Neural progenitor cell (in vitro differentiated cells): ENCODE data around the gene UQCRH.
"Not testable (repeated sequence)": the region's sequence is repeated elsewhere in the genome, so short reads cannot be mapped to it uniquely, and the experiment has no call there.

ENCODE experiments used
- CTCF ChIP-seq: fragments of 200-600 bp; sonication (generic); IDR thresholded peaks from 2 replicates; pipeline ENCODE4 v1.5.1; 2017; ENCODE audit warnings: antibody characterized with exemption, mild to moderate bottlenecking
- EZH2 ChIP-seq: fragments of 200-600 bp; sonication (generic); IDR thresholded peaks from 2 replicates; pipeline ENCODE4 v1.6.1; 2017; ENCODE audit warnings: antibody characterized with exemption, mild to moderate bottlenecking, moderate library complexity
- EZH2phosphoT487 ChIP-seq: fragments of 200-600 bp; sonication (generic); IDR thresholded peaks from 2 replicates; pipeline ENCODE4 v1.6.1; 2017; ENCODE audit warnings: antibody characterized with exemption

- TF ChIP-seq CTCF, EZH2, EZH2phosphoT487: not testable (repeated sequence)
These were observed 26.9 kb downstream of the UQCRH start for GRCh38 chr1:46330381-46330780.
